Body of pancreas (tissue), 4 donors: Measurements from ENCODE around the gene SPC25. TPM values are rescaled to one million over a fixed set of nuclear protein-coding genes. Genes with fewer than 3 reads are reported as not detected.
A peak's percentile ranks its signal among the peaks of the same experiment; 100 is the strongest.

Experiments
- ATAC-seq: fragments of 150-250 bp; one replicate; pipeline ENCODE4 v1.9.1; 2016
- DNase-seq, 4 donors: peaks; one replicate each; pipeline ENCODE4 v3.0.0-alpha.2; 2019
- H3K27ac ChIP-seq, 4 donors: fragments of 200-600 bp; sonication (generic); 1 replicate in 3 of 4; 2 replicates in 1 of 4; pipeline versions ENCODE4 v1.5.1 to v1.6.1; 2016 to 2019; ENCODE audit warnings: mild to moderate bottlenecking in 1 of 4, mixed read lengths in 1 of 4, moderate library complexity in 1 of 4
- H3K27me3 ChIP-seq, 2 donors: fragments of 200-600 bp; sonication (generic); one replicate each; pipeline ENCODE4 v1.6.0; 2016; ENCODE audit warnings: mild to moderate bottlenecking in 1 of 2
- H3K36me3 ChIP-seq, 2 donors: fragments of 200-600 bp; sonication (generic); replicated peaks in 1 of 2; 2 replicates each; pipeline ENCODE4 v1.5.1; 2016; ENCODE audit warnings: low read depth in 2 of 2; ENCODE audit not compliant: insufficient read depth in 1 of 2
- H3K4me1 ChIP-seq: fragments of 200-600 bp; sonication (generic); one replicate; pipeline ENCODE4 v1.6.0; 2016
- H3K4me3 ChIP-seq, 2 donors: fragments of 200-600 bp; sonication (generic); 1 replicate in 1 of 2; 2 replicates in 1 of 2; pipeline ENCODE4 v1.5.1; 2016 to 2019
- H3K9me3 ChIP-seq, 3 donors: fragments of 200-600 bp; sonication (generic); 1 replicate in 2 of 3; 2 replicates in 1 of 3; pipeline ENCODE4 v1.5.1; 2016
- POLR2A ChIP-seq, 3 donors: fragments of 450-650 bp; IDR thresholded peaks; one replicate each; pipeline ENCODE4 v1.6.1; 2016; ENCODE audit warnings: antibody characterized with exemption in 3 of 3, mild to moderate bottlenecking in 2 of 3
- WGBS, 2 donors: methylation state at CpG; one replicate each; pipeline ENCODE4 v1.1.5; 2017; 5-methylcytosine and 5-hydroxymethylcytosine counted together
- intact Hi-C: fragments of 100-400 bp; cut with DNase I; formaldehyde crosslinking; loops from one replicate; pipeline ENCODE4 v1.15.1; 2023
- total RNA-seq, 2 donors: library from RNA; depleted of rRNA; stranded (reverse); fragments of >200 nt; gene quantifications; one replicate each; pipeline ENCODE4 v1.1.0, GENCODE V29; 2016
- TF ChIP-seq, protein P1 (sequence below), 7 experiments: fragments of 450-650 bp in 4 of 7; fragments of 200-600 bp in 3 of 7; sonication (generic) in 3 of 7; IDR thresholded peaks; one replicate each; pipeline ENCODE4 v1.5.1; 2016 to 2019; ENCODE audit warnings: antibody characterized with exemption in 7 of 7

The SPC25 gene, protein sequence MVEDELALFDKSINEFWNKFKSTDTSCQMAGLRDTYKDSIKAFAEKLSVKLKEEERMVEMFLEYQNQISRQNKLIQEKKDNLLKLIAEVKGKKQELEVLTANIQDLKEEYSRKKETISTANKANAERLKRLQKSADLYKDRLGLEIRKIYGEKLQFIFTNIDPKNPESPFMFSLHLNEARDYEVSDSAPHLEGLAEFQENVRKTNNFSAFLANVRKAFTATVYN
- total RNA-seq = not detected

DNA sequence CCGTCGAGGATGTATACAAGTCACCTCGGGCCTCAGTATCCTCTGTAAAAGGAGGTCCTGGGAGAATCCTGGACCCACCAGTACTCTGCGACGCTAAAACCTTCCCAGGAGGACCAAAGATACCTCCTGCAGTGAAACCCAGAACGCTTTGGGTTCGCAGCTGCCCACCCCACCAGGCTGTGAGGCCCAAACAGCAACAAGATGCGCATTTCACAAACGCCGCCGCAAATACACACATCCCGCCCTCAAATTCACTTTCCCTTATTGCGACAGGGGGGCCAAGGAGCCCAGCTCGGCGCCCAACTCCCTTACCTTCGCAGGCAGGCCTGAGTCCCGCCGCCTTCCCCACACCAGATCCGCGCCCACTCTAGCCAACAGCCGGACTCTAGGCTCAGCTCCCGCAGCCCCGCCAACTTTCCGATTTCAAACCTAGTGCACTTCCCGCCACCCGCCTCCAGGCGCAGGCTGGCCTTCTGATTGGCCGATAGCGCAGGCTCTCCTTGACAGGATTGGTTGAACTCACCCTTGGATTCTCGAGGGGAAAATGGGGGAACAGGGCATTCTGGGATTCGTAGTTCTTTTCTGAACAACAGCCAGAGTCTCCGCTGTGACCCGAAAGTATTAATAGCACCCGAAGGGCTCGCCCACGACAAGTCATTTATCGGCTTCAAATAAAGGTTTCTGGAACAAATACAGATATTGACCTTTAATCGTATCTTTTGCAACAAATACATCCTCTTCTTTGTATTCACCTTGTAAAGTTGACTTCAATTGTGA, at the start of gene SPC25:
TSS of gene SPC25 (minus strand) at position 425 of the 777 bp plus-strand sequence. CDS start 911 bp downstream, outside the sequence.
- no peak for TF ChIP-seq POLR2A (IDR thresholded peaks at IDR 0.05)
- TF ChIP-seq, protein P1, sequence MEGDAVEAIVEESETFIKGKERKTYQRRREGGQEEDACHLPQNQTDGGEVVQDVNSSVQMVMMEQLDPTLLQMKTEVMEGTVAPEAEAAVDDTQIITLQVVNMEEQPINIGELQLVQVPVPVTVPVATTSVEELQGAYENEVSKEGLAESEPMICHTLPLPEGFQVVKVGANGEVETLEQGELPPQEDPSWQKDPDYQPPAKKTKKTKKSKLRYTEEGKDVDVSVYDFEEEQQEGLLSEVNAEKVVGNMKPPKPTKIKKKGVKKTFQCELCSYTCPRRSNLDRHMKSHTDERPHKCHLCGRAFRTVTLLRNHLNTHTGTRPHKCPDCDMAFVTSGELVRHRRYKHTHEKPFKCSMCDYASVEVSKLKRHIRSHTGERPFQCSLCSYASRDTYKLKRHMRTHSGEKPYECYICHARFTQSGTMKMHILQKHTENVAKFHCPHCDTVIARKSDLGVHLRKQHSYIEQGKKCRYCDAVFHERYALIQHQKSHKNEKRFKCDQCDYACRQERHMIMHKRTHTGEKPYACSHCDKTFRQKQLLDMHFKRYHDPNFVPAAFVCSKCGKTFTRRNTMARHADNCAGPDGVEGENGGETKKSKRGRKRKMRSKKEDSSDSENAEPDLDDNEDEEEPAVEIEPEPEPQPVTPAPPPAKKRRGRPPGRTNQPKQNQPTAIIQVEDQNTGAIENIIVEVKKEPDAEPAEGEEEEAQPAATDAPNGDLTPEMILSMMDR (IDR thresholded peaks at IDR 0.05) = peak in 4 of 7 experiments; percentile 33 to 43 (median 37)
- intact Hi-C loops = no loop called here
- Histone ChIP-seq H3K27ac (no peak within 1 kb of the TSS), H3K27me3 (no peaks in the 10 kb centered on the region), H3K36me3 (no peaks in the 10 kb centered on the region), H3K4me3 (peak within 1 kb of the TSS in 1 of 2 donors; percentile 31), H3K9me3 (no peaks in the 10 kb centered on the region), H3K4me1 (peaks cover 4% of the 10 kb centered on the region)
- ATAC-seq (peak; percentile 100), DNase-seq (peak; percentile 86 to 92 (median 88))
- 4 to 5% methylated on average over 34 to 38 of the region's 38 CpGs for WGBS, 2 donors

DNA sequence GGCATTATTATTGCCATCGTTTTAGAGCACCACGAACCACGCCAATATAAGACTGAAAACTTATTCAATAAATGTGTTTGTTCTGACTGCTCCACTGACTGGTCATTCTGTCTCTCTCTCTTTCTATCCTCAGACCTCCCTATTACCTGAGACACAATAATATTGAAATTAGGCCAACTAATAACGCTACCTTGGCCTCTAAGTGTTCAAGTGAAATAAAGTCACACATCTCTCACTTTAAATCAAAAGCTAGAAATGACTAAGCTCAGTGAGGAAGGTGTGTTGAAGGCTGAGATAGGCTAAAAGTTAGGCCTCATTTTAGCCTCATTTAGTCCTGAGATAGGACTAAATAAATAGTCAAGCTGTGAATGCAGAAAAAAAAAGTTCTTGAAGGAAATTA, 49.7 kb upstream of the SPC25 start:
- Histone ChIP-seq H3K4me1 (no peaks in the 10 kb centered on the region), H3K9me3 (no peaks in the 10 kb centered on the region), H3K27ac (no peak overlapping the region), H3K27me3 (no peaks in the 10 kb centered on the region), H3K36me3 (no peaks in the 10 kb centered on the region), H3K4me3 (no peak overlapping the region)
- WGBS, 2 donors = 85% methylated on average over 4 of the region's 4 CpGs
- TF ChIP-seq POLR2A (IDR thresholded peaks at IDR 0.05) = no peak
- TF ChIP-seq, protein P1 (IDR thresholded peaks at IDR 0.05) = no peak
- no peak for ATAC-seq
- intact Hi-C loops = no loop called here
- no peak for DNase-seq

DNA sequence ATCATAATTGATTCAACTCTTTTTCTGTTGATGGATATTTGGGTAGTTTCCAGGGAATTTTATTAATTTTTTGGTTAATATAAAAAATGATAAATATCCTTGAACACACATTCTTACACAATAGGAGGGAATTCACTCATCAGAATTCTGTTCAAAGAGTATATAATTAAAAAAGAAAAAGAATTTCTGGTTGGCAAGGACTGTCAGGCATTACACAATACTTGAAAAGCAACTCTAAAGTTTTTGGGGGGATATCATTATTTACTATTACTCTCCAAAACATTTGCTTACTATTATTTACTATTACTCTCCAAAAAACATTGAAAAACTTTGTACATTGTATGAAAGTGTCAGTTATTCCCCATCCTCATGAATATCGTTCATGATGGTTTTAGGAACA, 48.8 kb upstream of the SPC25 start:
- TF ChIP-seq, protein P1 (IDR thresholded peaks at IDR 0.05) = no peak

DNA sequence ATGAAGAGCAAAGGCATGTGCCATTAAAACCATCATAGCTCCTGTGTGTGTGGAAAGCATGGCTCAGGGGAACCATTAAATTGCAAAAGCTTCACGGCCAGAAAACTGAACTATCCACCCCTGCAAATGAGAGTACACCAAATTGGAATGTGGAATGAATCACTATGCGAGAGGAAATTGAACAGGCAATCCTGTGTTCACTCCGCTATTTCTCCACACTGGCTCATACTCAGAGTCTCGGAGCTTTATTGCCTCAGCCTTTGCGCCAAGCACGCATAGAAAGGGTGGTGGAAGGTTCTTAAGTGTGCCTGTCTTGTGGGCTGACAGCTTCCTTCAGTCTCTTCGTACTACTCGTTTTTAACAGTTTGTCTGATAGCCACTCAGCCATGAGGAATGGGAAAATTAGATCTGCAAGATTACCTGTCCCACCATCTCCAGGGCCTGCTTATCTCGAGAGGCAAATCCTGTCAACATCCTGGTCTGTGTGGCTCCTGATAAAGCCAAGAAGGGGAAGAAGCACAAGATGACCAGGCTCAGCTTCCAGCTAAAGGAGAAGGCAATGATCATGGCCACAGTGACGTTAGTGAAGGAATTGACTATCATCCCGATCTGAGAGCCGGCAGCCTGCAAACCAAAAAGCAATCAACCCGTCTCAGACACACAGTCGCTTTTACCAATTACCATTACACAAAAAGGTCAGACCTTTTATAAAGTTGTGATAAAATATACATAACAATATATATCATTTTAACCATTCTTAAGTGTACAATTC, 45.8 kb upstream of the SPC25 start:
- Histone ChIP-seq H3K27me3 (no peaks in the 10 kb centered on the region), H3K27ac (no peak overlapping the region), H3K4me3 (no peak overlapping the region), H3K4me1 (no peaks in the 10 kb centered on the region), H3K9me3 (no peaks in the 10 kb centered on the region), H3K36me3 (no peaks in the 10 kb centered on the region)
- 72 to 79% methylated on average over 14 of the region's 14 CpGs for whole genome bisulfite sequencing, 2 donors
- DNase-seq = no peak
- intact Hi-C loops = no loop called here
- ATAC-seq = no peak
- no peak for TF ChIP-seq POLR2A (IDR thresholded peaks at IDR 0.05)
- TF ChIP-seq, protein P1 (IDR thresholded peaks at IDR 0.05) = no peak

More for the DNA sequence above, 48.8 kb upstream of the SPC25 start:
- H3K9me3 ChIP-seq = no peaks in the 10 kb centered on the region
- ATAC-seq = no peak
- H3K4me3 ChIP-seq = no peak overlapping the region
- H3K4me1 ChIP-seq = no peaks in the 10 kb centered on the region
- 80 to 92% methylated on average over 1 of the region's 1 CpG for WGBS, 2 donors
- intact Hi-C loops = no loop called here
- H3K27me3 ChIP-seq = no peaks in the 10 kb centered on the region
- H3K27ac ChIP-seq = no peak overlapping the region
- DNase-seq = no peak
- no peaks in the 10 kb centered on the region for H3K36me3 ChIP-seq
